HL-60 (cell line): ENCODE measurements around the gene ZNF444.

Experiments
- CTCF ChIP-seq: IDR thresholded peaks from one replicate; pipeline ENCODE4 v1.5.1; 2011; ENCODE audit warnings: low read length, control low read depth, inconsistent platforms; ENCODE audit not compliant: insufficient read depth
- GABPA ChIP-seq: IDR thresholded peaks from 2 replicates; pipeline ENCODE4 v1.6.1; 2012; ENCODE audit warnings: low read depth
- POLR2AphosphoS5 ChIP-seq: IDR thresholded peaks from 2 replicates; pipeline ENCODE4 v1.6.1; 2012; ENCODE audit warnings: low read depth
- REST ChIP-seq: IDR thresholded peaks from 2 replicates; pipeline ENCODE4 v1.6.1; 2012; ENCODE audit warnings: low read depth; ENCODE audit not compliant: insufficient replicate concordance

GRCh38 chr19:56176881-56177280, 35.8 kb downstream of the ZNF444 start:
- TF ChIP-seq CTCF (no peak), REST (no peak), GABPA (no peak), POLR2AphosphoS5 (no peak)
